Measurements from ENCODE around the gene OTOGL.
"Not testable (repeated sequence)": the region's sequence is repeated elsewhere in the genome, so short reads cannot be mapped to it uniquely, and the experiment has no call there.

The OTOGL gene

DNA sequence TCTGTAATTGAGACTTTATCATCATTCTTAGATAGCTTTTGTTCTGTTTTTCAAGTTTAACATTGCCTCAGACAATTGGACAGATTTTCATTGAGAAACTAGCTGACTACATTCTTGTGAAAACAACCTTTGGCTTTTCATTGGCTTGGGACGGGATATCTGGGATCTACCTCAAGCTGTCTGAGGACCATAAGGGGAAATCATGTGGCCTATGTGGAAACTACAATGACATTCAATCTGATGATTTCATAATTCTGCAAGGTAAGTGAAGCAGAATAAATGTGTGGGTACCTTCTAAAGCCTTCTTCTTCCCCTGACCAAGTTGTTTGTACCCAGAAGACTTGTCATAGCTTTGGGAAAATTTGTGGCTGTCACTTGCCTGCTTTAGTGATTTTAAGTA lies 133.5 kb downstream of the OTOGL start:
- no peak for DNase-seq

DNA sequence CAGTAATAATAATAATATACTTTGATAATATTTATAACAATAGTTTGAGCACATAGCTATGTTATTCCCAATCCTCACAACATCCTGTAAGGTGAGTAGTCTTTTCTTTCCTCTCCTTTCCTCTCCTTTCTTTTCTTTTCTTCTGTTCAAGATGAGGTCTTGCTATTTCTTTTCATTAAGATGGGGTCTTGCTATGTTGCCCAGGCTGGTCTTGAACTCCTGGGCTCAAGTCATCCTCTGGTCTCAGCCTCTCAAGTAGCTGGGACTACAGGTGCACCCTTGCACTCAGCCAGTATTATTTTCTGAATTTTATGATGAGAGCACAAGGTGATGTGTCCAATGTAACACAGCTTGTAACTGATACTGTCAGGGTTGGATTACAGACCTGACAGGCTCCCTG lies 134.6 kb downstream of the OTOGL start:
- no peak for DNase-seq

DNA sequence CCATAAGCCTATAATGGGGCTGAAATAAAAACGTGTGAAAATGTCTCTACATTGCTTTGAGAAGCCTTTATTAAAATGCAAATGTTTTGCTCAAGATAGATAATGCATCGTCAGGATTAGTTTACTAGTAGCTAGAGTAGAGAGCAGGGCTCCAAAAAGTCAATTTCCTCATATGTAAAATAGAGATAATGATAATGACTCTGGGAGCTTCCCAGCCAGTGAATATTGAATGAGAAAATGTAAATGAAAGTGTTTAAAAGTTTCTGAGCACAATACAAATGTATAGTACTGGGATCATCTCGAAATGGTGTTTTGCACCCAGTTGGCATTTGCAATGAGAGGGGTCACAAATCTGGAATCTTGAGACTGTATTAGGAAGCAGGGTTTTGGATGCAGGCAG lies 135.3 kb downstream of the OTOGL start:
- DNase-seq = no peak

DNA sequence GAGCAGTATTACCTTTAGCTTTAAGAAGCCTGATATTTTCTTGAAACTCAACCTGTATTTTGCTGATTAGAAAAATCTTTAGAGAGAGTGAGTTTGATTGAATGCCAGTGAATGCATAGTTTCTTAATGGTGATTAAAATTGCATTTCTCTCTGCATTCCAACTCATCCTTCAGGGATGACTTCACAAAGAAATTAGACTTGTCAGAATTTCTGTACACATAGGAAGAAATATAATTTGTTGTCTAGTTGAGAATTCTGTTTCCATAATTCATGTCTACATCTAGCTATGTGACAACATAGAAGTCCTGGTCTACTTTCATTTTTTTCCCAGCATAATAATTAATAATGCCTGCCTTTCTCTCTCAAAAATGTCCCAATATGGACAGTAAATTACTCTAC lies 136.6 kb downstream of the OTOGL start:
- DNase-seq = no peak

DNA sequence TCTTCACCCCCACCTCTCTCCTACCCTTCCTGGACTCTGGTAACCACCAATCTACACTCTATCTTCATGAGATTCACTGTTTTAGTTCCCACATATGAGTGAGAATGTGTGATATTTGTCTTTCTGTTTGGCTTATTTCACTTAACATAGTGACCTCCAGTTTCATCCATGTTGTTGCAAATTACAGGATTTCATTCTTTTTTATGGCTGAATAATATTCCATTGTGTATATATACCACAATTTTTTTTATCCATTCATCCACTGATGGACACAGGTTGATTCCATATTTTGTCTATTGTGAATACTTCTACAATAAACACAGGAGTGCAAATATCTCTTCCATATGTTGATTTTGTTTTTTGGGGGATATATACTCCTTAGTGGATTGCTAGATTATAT lies 140.5 kb downstream of the OTOGL start:
- no peak for DNase-seq

DNA sequence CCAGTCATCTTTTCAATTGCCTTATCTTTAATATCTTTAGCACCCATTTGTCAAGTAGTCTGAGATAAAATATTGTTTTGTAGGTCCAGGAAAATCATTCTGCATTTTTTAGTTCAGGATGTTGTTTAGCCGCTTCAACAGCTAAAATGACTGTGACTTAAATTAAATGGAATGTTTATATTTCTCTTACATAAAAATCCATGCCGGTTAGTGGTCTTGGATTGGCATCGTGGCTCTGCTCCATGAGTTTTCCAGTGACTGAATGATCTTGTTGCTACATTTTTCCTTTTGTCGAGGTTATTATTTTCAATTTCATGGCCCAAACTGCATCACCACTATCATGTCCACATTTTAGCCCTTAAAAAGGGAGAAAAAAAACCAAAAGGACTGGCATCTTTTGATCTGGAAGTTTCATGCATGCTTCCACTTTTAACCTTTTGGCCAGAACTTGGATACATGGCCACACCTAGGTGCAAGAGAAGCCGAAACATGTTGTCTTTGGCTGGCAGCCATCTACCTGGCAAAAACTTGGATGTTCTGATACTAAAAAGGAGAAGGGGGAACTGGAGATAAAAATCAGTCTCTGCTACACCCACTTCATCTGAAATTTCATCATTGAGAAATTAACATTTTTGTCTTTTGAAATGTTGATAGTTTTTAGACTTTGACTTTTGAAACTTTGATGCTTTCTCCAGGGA lies 142.4 kb downstream of the OTOGL start:
- DNase-seq = no peak

DNA sequence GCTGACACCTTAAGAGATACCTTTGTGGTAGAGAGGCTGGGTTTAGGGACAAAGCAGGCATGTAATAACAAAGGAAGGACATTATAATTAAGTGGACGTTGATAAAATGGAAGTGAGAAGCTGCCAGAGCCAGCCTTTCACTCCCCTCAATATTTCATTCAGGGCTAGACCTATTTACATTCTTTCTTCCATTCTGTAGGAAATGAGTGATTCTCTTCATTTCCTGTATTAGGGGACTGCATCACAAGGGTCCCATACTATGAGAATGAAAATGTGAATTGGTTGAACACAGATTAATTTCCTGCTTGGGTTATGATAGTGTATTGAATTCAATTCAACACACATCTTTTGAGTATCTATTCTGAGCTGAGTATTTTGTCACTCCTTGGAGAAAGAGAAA lies 143.0 kb downstream of the OTOGL start:
- DNase-seq = no peak

DNA sequence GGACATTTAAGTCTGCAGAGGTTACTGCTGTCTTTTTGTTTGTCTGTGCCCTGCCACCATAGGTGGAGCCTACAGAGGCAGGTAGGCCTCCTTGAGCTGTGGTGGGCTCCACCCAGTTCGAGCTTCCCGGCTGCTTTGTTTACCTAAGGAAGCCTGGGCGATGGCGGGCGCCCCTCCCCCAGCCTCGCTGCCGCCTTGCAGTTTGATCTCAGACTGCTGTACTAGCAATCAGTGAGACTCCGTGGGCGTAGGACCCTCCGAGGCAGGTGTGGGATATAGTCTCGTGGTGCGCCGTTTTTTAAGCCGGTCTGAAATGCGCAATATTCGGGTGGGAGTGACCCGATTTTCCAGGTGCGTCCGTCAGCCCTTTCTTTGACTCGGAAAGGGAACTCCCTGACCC lies 150.2 kb downstream of the OTOGL start:
- not testable (repeated sequence) for DNase-seq

DNA sequence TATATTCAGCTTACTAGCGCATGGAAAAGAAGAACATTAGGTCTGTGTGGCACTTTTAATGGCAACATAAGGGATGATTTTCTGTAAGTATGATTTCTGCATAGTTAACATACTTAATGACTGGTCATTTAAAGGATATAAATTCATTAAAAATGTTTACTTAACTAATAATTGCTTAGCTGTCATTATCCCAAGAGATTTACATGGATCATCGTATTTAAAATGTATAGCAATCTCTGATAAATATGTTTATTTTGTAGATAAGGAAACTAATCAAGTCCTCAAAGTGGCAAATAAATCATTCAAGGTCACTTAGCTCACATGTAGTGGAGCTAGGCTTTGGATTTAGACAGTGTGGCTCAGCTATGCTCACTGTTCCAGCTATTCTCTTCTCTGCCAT lies 158.6 kb downstream of the OTOGL start:
- DNase-seq = no peak

DNA sequence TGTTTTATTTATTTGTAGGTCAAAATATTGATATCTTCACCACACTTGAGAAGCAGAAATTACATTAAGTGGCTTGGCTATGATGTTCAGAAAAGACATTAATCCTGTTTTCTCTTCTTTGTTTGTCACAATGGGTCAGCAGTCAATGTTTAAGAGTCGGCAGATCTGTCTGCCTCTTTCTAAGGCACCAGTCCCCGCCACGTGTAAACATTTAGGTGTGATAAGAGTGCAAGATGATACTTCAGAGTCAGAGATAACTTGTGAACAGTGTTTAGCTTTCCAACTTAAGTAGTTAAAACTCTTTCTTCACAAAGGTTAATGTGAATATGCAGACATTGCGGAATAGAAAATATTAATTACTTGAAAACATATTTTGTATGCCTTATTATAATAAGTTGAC lies 160.9 kb downstream of the OTOGL start:
- no peak for DNase-seq

DNA sequence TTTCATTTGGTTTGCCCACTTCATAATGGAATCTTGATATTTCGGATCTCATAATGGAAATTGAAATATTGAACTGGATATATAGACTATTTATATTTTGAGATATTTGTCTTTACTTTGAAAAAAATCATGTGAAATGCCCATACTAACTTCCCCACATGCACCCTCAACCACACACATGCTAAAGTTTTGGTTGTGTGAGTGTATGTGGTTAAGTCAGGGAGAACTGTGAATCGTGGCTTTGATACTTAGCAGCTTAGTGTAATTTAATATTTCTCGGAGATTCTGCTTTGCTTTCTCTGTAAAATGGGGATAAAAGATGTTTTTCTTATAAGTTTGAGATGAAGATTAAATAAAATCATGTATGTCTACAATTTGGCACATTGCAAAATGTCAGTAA lies 162.1 kb downstream of the OTOGL start:
- DNase-seq = no peak

DNA sequence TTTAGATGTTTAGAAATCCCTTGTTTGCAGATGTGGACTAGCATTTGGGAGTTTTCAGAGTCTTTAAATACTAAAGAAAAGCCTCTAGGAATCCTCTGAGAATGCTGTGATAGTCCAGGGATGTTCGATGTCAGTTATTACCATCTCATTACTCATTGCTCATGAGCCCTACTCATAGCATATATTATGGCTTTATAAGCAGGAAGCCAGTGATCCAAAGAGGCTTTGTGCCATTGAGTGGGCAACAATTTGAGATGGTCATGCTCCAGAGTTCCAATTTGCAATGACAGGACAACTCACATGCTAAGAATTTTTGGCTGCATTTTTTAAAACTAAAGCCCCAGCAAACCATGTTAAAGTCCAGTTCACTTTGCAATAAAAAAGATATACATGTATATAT lies 163.0 kb downstream of the OTOGL start:
- no peak for DNase-seq

DNA sequence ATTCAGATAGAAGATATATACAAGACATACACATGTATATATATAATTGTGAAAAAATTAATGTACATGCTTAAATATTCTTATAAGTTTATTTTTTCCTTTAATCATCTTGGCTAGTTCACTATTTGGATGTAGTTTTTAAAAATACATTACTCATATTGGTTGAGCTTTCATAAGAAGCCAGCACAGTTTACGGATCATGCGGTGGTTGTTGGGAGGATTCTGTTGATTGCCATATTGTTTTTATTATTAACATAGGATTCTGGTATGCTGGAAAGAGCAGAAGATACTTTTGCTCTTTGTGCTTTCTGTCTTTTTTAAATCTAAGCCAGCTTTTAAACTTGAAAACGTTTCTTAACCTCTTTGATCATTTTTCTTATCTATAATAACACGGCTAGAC lies 163.4 kb downstream of the OTOGL start:
- no peak for DNase-seq

DNA sequence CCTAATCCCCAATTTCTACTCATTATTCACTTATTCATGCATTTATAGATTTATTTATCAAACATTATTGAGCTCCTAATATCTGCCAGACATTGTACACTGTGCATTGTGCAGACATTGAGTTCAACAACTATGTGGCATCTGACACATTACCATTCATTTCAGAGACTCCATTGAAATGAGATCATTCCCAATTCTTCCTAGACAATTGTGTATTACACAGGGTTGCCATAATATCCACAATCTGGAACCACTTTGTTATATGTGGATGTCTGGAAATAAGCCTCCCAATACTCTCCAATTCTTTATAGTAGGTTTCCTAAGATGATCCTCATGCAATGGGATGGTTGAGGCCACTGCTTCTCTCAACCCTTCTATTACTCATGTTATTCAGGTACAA lies 165.0 kb downstream of the OTOGL start:
- no peak for DNase-seq

DNA sequence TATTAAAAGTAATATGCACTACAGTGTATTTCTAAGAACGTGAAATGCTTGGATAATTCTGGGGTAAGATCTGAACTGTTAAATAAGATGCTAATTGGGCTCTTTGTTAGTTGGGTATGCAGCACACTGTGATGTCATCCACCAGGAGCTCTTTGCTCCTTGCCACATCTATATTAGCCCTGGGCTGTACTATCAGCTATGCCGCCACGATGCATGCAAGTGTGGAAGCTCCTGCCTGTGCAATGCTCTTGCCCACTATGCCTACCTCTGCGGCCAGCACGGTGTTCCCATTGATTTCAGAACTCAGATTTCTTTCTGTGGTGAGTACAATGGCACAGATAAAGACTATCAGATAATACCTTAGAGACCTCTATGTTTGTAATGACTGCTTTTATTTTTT lies 165.6 kb downstream of the OTOGL start:
- no peak for DNase-seq

DNA sequence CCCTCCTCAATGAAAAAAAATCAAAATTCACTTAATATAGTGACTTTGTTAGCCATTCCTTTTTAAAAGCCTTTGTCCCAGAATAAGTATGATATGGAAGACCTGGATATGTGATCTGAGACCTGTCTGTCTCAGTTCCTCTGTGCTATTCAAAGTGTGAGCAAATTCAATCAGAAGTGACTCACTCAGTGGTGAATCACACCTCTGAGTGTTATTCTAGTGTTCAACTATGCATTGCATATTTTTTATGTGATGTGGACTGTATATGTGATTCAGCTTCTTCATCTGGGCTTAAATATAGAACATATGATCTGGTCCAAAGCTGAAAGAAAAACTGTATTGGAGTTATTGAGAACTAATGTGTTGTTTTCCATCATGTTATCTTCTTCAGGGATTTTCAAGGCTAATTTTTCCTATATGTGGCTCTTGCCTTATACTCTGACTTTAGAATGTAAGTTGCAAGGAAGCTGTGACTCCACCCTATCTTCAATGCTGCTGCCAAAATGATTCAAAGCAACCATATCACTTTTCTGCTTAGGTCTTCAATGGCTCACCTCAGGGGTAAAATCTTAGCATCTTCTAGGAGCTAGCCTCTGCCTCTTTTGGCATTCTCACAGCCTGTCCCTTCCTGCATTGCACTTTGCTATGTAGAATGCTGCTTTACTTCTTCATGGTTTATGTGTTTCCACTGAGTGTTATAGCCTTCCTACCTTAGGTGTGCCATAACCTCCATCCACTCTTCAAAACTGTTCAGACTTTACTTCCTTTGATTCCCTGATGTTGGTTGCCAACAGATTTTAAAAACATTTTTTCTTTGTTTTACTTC lies 169.8 kb downstream of the OTOGL start:
- DNase-seq = no peak

DNA sequence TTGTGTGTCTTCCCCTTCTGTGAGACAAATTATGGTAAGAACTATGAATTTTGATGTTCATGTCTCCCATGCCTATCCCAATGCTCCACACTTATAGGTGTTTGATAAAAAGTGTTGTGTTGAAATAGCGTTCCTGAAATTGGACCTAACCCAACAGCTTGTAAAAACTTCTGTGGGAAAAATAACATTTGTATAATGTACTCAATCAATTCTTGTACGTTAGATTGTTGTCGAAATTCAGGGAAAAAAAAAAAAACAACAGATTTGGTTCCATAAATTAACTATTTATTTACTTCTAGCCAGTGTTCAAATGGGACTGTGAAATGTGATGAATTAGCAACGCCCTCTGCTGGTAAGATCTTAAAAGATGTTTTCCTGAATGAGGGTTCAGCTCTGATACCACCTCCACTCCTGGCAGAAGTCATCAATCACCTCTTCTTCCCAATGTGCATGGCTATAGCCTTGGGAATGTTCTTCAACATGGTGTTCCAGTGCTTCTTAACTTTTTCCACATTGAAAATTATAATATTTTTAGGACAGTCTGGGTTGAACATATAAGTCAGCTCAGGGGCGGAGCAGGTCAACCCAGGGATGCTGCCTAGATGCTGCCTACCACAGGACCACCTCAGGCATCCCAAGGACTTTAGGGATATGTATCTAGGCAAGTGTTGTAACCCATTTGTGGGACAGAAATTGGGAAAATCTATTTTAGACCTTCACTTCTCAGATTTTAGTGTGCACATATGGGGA lies 170.6 kb downstream of the OTOGL start:
- DNase-seq = peak in 1 of 2 donors; percentile 29

DNA sequence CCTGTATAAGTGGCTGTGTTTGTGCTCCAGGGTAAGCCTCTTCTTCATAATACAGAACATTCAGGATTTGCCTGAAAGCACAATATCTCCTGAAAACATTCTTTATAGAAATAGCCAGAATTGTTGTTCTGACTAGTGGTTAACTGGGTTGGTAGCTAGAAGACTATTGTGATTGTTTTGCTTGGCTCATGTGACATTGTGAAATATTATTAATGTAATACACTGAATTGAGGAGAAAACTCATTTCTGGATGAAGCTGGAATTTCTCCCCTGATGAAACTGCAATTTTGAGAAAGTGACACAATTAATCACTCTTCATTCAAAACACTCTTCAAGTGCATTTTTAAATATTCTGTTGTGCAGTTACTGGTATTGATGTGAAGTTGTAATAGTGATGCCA lies 172.4 kb downstream of the OTOGL start:
- DNase-seq = no peak

DNA sequence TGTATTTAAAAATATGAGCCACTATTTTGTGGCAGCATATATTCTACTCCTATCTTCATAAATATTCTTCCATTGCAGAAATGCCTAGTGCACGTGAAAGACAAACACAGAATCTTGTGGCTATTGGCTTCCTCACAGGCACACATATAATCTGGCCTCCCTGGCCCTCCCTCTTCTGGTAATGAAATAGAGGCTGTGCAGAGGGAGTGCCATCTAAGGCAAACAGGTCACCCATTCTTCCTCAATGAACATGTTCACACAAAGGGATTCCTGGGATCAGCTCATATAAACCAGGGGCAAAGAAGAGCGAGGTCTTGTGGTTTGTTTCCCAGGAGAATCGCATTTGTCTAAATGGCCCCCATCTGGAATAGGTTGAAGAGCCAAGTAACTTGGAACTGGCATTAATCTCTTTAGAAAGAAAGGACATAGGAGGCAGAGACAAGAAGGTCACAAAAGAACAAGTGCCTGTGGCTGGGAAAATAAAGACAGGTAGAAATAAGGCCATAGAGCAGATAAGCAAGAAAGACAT lies 173.1 kb downstream of the OTOGL start:
- no peak for DNase-seq

DNA sequence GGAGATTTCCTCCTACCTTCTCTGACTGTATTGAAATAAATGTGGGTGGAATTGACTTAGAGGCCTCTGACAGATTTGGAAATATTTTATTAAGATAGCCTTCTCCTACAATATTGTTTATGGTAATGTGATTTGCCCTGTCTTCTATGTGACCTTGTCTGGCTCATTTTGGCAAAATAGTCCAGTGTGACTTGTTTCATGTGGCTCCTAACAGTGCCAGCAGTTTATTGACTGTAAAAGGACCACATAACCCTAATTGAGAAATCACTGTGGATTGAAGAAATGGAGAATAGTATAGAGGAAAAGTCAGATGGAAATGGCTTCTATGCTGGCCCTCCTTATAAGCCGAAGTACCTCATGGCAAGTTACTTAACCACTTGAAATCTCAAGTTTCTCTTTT lies 173.8 kb downstream of the OTOGL start:
- DNase-seq = no peak

DNA sequence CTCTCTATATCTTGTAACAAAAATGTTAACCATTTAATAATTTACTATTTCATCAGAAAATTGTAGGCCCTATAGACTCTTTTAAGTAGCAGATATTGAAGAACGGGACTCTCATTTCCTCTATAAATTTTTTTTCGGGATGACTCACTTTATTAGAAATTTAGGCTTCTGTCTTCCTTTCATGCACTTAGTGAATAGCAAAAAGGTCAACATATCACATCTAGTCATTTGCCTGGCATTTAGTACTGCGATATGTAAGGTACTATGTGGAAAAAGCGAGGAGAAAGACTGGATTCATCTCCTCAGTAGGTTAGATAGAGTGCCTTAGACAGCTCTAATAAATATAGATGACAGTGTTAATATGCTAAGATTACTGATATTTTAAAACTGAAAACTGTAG lies 178.4 kb downstream of the OTOGL start:
- DNase-seq = no peak

DNA sequence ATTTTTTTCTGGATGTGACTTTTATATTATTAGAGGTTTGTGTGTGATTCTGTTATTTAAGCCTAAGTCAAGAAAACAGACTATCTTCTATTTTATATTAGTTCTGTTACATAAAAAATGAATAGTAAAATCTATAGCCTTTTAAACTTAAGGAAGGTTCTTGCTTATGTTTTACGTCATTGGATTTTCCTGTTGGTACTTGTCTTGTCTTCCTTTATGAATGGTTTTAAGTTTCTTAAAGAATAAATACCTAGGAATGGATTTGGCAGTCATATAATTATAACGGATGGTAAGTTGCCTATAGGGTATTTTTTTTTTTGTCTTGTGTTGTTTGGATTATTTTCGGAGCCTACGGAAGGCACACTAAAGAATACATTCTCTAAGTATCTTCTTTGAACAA lies 182.9 kb downstream of the OTOGL start:
- DNase-seq = no peak

DNA sequence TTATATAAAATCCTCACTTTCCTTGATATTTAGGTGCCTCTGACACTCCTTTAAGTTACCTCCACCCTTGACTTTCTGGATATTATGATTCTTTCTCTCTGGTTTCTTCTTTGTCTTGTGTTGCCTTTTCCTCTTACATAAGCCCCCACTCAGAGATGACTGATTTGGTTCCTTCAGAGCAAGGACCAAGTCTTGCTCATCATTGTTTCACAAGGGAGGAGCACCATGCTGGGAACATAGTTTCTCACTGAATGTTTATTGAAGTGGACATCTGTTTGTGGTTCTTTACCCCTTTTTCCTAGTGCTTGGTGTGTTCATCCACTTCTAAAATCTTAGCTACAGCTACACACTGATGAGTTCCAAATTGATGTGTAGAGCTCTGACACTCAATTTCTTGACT lies 183.4 kb downstream of the OTOGL start:
- no peak for DNase-seq
